Measurements from ENCODE around the gene PPP2R3B.

DNA sequence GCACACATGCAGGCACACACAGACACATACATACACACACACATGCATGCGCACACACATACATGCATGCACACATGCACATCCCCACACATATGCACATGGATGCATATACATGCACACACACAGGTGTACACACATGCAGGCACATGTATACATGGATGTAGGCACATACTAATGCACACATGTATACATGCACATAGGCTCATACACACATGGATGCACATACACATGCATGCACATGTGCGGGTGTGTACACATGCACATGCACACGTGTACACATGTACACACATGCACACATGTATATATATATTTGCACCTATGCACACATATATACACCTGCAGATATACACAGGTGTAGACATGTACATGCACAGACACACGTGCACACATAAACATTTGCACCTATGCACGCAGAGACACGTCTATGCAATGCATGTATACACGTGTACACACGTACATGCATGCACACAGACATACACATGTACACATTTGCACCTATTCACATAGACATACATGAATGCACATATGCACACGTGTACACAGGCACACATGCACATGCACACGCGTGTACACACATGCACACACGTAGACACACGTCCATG lies 101.5 kb downstream of the PPP2R3B start:
- TF ChIP-seq, protein P1, sequence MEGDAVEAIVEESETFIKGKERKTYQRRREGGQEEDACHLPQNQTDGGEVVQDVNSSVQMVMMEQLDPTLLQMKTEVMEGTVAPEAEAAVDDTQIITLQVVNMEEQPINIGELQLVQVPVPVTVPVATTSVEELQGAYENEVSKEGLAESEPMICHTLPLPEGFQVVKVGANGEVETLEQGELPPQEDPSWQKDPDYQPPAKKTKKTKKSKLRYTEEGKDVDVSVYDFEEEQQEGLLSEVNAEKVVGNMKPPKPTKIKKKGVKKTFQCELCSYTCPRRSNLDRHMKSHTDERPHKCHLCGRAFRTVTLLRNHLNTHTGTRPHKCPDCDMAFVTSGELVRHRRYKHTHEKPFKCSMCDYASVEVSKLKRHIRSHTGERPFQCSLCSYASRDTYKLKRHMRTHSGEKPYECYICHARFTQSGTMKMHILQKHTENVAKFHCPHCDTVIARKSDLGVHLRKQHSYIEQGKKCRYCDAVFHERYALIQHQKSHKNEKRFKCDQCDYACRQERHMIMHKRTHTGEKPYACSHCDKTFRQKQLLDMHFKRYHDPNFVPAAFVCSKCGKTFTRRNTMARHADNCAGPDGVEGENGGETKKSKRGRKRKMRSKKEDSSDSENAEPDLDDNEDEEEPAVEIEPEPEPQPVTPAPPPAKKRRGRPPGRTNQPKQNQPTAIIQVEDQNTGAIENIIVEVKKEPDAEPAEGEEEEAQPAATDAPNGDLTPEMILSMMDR (IDR thresholded peaks at IDR 0.05 in 2 of 3, conservative IDR thresholded peaks at IDR 0.05 in 1 of 3; ENCODE audit: borderline replicate concordance in 1 of 3, insufficient read depth in 1 of 3, low read depth in 2 of 3, low read length in 2 of 3), result no peak
- TF ChIP-seq ZNF274 (IDR thresholded peaks at IDR 0.05; ENCODE audit: low read depth, low read length) (no peak), POLR2A (IDR thresholded peaks at IDR 0.05; ENCODE audit: borderline replicate concordance, extremely low read depth, insufficient read depth, insufficient read length) (no peak), EZH2phosphoT487 (IDR thresholded peaks at IDR 0.05; ENCODE audit: borderline replicate concordance) (no peak), POLR2AphosphoS5 (IDR thresholded peaks at IDR 0.05; ENCODE audit: low read depth, low read length) (no peak), EZH2 (IDR thresholded peaks at IDR 0.05) (no peak)
- TF ChIP-seq, protein P2, sequence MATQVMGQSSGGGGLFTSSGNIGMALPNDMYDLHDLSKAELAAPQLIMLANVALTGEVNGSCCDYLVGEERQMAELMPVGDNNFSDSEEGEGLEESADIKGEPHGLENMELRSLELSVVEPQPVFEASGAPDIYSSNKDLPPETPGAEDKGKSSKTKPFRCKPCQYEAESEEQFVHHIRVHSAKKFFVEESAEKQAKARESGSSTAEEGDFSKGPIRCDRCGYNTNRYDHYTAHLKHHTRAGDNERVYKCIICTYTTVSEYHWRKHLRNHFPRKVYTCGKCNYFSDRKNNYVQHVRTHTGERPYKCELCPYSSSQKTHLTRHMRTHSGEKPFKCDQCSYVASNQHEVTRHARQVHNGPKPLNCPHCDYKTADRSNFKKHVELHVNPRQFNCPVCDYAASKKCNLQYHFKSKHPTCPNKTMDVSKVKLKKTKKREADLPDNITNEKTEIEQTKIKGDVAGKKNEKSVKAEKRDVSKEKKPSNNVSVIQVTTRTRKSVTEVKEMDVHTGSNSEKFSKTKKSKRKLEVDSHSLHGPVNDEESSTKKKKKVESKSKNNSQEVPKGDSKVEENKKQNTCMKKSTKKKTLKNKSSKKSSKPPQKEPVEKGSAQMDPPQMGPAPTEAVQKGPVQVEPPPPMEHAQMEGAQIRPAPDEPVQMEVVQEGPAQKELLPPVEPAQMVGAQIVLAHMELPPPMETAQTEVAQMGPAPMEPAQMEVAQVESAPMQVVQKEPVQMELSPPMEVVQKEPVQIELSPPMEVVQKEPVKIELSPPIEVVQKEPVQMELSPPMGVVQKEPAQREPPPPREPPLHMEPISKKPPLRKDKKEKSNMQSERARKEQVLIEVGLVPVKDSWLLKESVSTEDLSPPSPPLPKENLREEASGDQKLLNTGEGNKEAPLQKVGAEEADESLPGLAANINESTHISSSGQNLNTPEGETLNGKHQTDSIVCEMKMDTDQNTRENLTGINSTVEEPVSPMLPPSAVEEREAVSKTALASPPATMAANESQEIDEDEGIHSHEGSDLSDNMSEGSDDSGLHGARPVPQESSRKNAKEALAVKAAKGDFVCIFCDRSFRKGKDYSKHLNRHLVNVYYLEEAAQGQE (IDR thresholded peaks at IDR 0.05; ENCODE audit: low read depth), result no peak
- TF ChIP-seq, protein P3, sequence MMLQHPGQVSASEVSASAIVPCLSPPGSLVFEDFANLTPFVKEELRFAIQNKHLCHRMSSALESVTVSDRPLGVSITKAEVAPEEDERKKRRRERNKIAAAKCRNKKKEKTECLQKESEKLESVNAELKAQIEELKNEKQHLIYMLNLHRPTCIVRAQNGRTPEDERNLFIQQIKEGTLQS (IDR thresholded peaks at IDR 0.05), result no peak

Data from HCT116 (cell line).